WTC11 (cell line): Measurements from ENCODE around the gene CTCF.

ENCODE experiments used
- ATF2 ChIP-seq: sonication (generic); formaldehyde crosslinking; IDR thresholded peaks from 2 replicates; pipeline ENCODE4 v1.8.1; 2022; ENCODE audit warnings: low read depth, missing genetic modification reagents, borderline replicate concordance
- ATF6 ChIP-seq: sonication (generic); formaldehyde crosslinking; IDR thresholded peaks from 2 replicates; pipeline ENCODE4 v1.8.1; 2023; ENCODE audit warnings: mild to moderate bottlenecking, missing genetic modification reagents
- CTCF ChIP-seq: fragments of 200-600 bp; IDR thresholded peaks from 2 replicates; pipeline ENCODE4 v1.8.0; 2022; ENCODE audit warnings: antibody characterized with exemption
- E2F4 ChIP-seq: sonication (generic); formaldehyde crosslinking; IDR thresholded peaks from 2 replicates; pipeline ENCODE4 v1.8.1; 2022; ENCODE audit warnings: low read depth, mild to moderate bottlenecking, moderate library complexity, missing genetic modification reagents, borderline replicate concordance
- TP53 ChIP-seq: sonication (generic); formaldehyde crosslinking; IDR thresholded peaks from 2 replicates; pipeline ENCODE4 v1.8.1; 2023; ENCODE audit warnings: mild to moderate bottlenecking, missing genetic modification reagents

GRCh38 chr16:67521095-67521804 is 41.1 kb upstream of the CTCF start:
- TF ChIP-seq CTCF (peak; percentile 72), TP53 (CRISPR knock-in tag) (no peak), E2F4 (CRISPR knock-in tag) (no peak), ATF6 (no peak), ATF2 (CRISPR knock-in tag) (no peak)
